ENCODE data around the gene ITPRIPL1. TPM values are rescaled to one million over a fixed set of nuclear protein-coding genes. Genes with fewer than 3 reads are reported as not detected.

The ITPRIPL1 gene
- total RNA-seq, 1 donor from 2014 or later = 14.5 TPM

DNA sequence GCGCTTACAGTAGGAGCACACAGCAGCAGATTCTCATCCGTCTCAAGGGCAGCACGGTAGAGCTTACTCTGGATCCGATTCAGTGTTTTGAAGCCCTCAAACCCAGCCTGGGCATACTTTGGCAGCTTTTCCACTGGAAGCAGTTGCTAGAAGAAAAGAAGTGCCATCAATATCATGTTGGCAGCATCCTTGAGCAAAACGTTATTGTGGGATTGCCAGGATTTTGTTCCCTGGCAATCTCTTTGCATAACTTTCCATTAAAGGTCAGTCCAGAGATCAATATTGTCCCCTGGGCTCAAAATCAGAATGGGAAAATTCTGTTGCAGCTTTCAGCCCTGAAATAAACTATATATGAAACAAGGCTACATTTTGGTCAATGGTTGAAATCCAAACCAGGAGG lies 28.2 kb upstream of the ITPRIPL1 start:
- intact Hi-C loops (cut with DNase I) = no loop called here
- Histone ChIP-seq H3K4me3 (no peak overlapping the region), H3K4me1 (no peaks in the 10 kb centered on the region), H3K27ac (no peak overlapping the region), H3K9me3 (no peaks in the 10 kb centered on the region), H3K36me3 (peaks cover 98 to 100% of the 10 kb centered on the region in 2 donors), H3K27me3 (no peaks in the 10 kb centered on the region)
- TF ChIP-seq, protein P1, sequence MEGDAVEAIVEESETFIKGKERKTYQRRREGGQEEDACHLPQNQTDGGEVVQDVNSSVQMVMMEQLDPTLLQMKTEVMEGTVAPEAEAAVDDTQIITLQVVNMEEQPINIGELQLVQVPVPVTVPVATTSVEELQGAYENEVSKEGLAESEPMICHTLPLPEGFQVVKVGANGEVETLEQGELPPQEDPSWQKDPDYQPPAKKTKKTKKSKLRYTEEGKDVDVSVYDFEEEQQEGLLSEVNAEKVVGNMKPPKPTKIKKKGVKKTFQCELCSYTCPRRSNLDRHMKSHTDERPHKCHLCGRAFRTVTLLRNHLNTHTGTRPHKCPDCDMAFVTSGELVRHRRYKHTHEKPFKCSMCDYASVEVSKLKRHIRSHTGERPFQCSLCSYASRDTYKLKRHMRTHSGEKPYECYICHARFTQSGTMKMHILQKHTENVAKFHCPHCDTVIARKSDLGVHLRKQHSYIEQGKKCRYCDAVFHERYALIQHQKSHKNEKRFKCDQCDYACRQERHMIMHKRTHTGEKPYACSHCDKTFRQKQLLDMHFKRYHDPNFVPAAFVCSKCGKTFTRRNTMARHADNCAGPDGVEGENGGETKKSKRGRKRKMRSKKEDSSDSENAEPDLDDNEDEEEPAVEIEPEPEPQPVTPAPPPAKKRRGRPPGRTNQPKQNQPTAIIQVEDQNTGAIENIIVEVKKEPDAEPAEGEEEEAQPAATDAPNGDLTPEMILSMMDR (IDR thresholded peaks at IDR 0.05) = no peak
- DNase-seq (ENCODE audit: low spot score in 2 of 2) = no peak

DNA sequence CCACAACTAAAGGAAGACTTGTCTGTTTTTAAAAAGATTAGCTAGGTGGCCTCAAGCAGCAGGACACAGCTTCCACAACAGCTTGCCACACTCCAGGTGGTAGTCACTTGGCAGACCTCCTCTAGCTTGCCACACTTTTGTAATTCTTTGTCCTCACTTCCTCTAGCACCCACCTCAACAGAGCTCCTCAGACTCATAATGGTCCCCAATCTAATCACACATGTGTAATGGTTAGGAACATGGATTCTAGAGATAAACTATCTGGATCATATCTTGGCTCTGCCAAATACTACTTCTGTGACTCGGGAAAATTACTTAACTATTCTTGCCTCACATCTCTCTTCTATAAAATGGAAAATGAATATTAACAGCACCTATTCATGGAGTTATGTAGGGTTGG lies 23.3 kb upstream of the ITPRIPL1 start:
- DNase-seq (ENCODE audit: low spot score in 2 of 2) = no peak
- peaks cover 4 to 13% of the 10 kb centered on the region in 2 donors for H3K4me1 ChIP-seq
- H3K27ac ChIP-seq = no peak overlapping the region
- no peaks in the 10 kb centered on the region for H3K27me3 ChIP-seq
- H3K4me3 ChIP-seq = no peak overlapping the region
- peaks cover 69 to 71% of the 10 kb centered on the region in 2 donors for H3K36me3 ChIP-seq
- TF ChIP-seq, protein P1 (IDR thresholded peaks at IDR 0.05) = no peak
- intact Hi-C loops (cut with DNase I) = no loop called here
- no peaks in the 10 kb centered on the region for H3K9me3 ChIP-seq

DNA sequence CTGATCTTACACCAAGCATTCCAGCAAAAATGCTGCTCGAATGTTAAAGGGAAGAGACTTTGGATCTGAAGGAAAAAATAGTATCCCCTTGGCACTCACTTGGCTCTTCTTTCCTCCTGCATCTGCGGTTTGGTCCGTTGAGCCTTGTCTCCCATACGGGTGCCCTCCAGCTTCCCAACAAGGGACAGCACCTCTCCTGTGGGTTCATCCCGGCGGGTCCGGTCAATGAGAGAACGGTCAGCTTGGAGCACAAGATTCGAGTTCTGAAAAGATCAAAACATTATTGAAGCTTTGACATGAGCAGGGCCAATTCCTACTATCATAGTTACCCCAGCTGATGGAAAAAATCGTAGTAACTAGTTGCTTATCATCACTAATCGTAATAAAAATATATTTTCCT lies 20.5 kb upstream of the ITPRIPL1 start:
- DNase-seq (ENCODE audit: low spot score in 2 of 2) = no peak

DNA sequence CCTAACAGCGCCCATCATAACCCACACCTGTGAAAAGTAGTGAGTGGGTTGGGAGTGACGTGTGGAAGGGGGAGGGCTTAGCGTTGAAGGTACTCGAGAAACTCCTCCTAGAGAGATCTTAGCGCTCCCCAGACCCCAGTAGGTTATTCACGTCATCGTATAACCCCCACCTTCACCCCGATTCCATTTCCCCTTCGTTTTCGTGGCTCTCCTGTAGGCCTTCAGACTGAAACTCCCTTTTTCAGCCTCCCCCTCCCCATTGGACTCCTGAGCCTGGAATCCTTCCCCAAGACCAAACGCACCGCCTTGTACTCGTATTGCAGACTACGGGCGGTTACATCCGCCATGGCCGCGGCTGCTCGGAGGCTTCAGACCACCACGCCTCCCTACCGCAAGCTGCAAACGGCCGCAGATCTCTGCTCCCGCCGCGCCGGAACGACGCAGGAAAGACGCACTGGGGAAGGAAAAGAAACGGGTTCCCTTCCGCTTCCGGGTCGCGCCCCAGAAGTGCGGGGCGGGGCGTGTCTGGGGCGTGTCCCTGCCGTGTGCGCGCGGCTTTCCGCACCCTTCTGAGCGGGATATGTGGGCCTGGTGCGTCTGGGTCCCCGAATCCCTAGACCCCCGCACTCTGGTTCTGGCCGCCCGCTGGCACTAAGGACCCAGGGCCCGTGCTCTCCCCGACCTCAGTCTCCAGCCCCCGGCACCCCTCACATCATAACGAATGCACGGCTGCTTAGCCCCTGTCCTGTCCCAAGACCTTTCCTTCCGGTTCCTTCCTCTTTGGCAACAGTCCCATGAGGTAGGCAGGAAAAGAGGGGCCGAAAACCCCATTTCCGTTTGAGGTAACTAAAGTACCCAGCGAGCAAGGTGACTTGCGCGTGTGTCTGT lies 19.8 kb upstream of the ITPRIPL1 start, which contains the start of gene SNRNP200:
Gene SNRNP200, minus strand, starts transcription at position 456 of the 888 bp plus-strand sequence. Its CDS starts 109 bp downstream, at position 347.
- TF ChIP-seq, protein P1 (IDR thresholded peaks at IDR 0.05) = no peak
- H3K36me3 ChIP-seq = peaks cover 34 to 37% of the 10 kb centered on the region in 2 donors
- H3K27ac ChIP-seq = peak within 1 kb of the TSS; percentile 73 to 82
- peak; percentile 30 to 91 for DNase-seq (ENCODE audit: low spot score in 2 of 2)
- intact Hi-C loops (cut with DNase I) = loop anchor here (1.0 to 2.0 kb wide), 4 partner anchors 29 to 204 kb away; partner anchors contain the start of genes CIAO1 and NCAPH
- H3K9me3 ChIP-seq = no peaks in the 10 kb centered on the region
- peaks cover 4 to 13% of the 10 kb centered on the region in 2 donors for H3K4me1 ChIP-seq
- H3K27me3 ChIP-seq = no peaks in the 10 kb centered on the region
- H3K4me3 ChIP-seq = peak within 1 kb of the TSS; percentile 84 to 85

More for the DNA sequence above, 20.5 kb upstream of the ITPRIPL1 start:
- H3K9me3 ChIP-seq = no peaks in the 10 kb centered on the region
- TF ChIP-seq, protein P1 (IDR thresholded peaks at IDR 0.05) = no peak
- H3K4me1 ChIP-seq = peaks cover 4 to 13% of the 10 kb centered on the region in 2 donors
- H3K27ac ChIP-seq = peak overlapping the region; percentile 73 to 82
- peak overlapping the region; percentile 84 to 85 for H3K4me3 ChIP-seq
- intact Hi-C loops (cut with DNase I) = loop anchor here (1.0 to 2.0 kb wide), 4 partner anchors 30 to 205 kb away; partner anchors contain the start of genes CIAO1 and NCAPH
- no peaks in the 10 kb centered on the region for H3K27me3 ChIP-seq
- peaks cover 42 to 44% of the 10 kb centered on the region in 2 donors for H3K36me3 ChIP-seq

DNA sequence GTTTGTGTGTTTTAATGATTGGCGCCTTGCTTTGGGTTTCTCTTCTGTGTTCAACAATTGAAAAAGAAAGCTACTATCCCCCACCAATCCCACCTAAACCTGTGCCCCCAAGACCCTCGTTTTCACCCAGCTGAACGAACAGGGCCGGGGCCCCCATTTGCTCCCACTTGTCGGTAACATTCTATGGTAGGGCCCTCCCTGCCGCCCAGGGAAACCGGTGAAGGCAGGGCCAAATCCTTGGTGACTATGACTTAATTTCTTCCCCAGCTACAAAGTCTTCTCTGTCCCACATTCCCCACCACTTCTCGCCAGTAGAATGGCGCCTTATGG lies 19.2 kb upstream of the ITPRIPL1 start:
- Histone ChIP-seq H3K9me3 (no peaks in the 10 kb centered on the region), H3K4me3 (peak overlapping the region; percentile 84 to 85), H3K27me3 (no peaks in the 10 kb centered on the region), H3K4me1 (peaks cover 4 to 13% of the 10 kb centered on the region in 2 donors), H3K36me3 (peaks cover 28 to 32% of the 10 kb centered on the region in 2 donors), H3K27ac (peak overlapping the region; percentile 73 to 82)
- no peak for DNase-seq (ENCODE audit: low spot score in 2 of 2)
- TF ChIP-seq, protein P1 (IDR thresholded peaks at IDR 0.05) = no peak
- intact Hi-C loops (cut with DNase I) = loop anchor here (1.0 to 2.0 kb wide), 4 partner anchors 29 to 203 kb away; partner anchors contain the start of genes CIAO1 and NCAPH
